HG03139 (cell line): ENCODE data around the gene AKR1E2.

ENCODE experiments used
- ATAC-seq: cut with Tn5 transposase; IDR thresholded peaks from one replicate; pipeline ENCODE4 v1.9.1; 2021; ENCODE audit not compliant: unreplicated experiment

AKR1E2 gene

DNA sequence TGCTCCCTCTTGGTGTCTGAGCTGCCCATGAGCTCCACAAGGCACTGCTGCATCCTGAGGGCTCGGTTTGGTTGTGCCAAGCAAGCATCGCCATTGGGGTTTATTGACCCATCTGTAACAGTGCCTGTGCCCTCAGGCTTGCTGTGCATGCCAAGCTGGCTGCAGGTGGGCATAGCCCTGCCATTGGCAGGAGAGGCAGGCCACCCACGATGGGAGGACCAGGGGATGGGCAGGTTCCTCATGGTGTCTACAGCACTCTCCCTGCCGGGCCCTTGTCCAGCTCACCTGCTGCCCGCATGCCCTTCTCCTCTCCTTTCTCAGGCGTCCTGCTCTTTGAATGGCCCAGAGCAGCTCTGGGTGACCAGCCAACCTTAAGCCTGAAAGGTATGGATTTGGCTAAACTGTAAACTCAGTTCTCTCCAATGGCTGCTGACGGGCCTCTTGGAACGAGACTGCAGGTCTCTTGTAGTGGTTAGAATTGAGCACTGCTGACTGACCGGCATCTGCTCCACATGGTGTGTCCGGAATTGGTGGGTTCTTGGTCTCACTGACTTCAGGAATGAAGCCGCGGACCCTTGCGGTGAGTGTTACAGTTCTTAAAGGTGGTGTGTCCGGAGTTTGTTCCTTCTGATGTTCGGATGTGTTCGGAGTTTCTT, 17.6 kb downstream of the AKR1E2 start:
- ATAC-seq = no peak

DNA sequence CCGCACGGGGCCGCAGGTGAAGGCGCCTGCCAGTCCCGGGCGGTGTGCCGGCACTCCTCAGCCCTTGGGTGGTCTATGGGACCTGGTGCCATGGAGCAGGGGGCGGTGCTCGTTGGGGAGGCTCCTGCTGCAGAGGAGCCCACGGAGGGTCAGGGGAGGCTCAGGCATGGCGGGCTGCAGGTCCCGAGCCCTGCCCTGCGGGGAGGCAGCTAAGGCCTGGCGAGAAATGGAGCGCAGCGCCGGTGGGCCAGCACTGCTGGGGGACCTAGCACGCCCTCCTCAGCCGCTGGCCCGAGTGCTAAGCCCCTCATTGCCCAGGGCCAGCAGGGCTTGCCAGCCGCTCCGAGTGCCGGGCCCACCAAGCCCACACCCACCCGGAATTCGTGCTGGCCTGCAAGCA, 18.9 kb downstream of the AKR1E2 start:
- ATAC-seq = no peak

DNA sequence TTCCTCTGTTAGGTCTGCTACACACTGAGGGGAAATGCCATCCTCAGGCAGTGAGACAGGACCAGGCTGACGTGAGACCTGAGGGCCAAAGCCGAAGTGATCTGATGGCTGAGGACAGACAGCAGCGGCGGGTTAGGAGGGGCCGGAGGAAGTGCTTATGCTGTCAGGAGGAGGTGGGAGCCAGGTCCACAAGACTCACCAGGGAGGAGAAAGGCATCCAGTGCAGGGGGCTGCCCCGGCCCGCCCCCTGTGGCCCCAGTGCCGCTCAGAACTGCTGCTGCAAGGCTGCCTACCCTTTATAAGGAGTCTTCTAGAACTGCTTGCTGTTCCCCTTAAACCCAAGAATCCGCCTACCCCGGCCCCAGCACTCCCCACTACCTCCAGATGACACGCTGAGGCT, 19.8 kb downstream of the AKR1E2 start:
- no peak for ATAC-seq

DNA sequence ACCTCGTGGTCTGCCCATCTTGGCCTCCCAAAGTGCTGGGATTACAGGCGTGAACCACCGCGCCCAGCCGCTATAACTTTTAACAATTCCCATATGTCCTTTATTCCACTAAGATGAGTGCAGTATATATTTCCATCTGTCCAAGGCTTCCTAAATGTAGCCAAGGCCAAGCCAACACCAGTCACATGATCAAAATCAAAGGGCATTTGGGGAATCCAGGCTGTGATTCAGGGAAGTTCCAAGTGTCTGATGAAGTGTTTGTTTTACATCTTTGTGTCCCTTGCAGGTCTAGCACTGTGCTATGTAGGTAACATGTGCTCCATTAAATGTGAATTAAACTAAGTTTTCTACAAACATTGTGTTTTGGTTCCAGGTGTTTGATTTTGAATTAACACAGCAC, 20.8 kb downstream of the AKR1E2 start:
- ATAC-seq = no peak

DNA sequence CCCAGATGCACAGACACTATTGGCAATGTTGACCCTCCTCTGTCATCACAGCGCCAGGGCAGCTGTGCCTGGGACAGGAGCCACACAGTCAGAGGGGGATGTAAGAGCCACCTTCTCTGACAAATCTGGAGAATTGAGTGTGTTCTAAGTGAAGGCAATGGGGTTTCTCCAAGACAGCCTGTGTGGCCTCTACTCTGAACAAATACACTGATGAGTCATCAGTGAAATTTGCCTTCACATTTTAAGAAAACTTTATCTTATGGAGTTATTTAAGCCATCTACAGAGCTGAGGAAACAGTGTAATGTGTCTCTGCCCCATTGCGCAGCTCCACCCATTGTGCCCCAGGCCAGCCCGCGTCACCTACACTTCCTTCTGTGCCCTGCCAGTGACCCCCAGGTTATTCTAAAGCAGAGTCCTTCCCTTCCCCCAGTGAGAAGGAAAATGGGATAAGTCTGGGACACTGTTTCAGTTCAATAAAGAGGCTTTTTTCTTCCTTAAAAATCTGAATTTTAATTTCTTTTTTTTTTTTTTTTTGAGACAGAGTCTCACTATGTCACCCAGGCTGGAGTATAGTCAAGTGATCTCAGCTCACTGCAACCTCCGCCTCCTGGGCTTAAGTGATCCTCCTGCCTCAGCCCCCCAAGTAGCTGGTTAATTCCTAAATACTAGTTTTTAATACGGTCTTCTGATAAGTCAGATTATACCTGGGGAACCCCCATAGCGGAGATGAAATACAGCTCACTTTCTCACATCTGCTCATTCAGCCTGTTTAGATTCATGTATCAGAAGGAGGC, 21.8 kb downstream of the AKR1E2 start:
- ATAC-seq = no peak

GRCh38 chr10:4848356-4849041, 22.5 kb downstream of the AKR1E2 start:
- ATAC-seq = no peak

GRCh38 chr10:4849042-4849402, 23.0 kb downstream of the AKR1E2 start:
- ATAC-seq = no peak

DNA sequence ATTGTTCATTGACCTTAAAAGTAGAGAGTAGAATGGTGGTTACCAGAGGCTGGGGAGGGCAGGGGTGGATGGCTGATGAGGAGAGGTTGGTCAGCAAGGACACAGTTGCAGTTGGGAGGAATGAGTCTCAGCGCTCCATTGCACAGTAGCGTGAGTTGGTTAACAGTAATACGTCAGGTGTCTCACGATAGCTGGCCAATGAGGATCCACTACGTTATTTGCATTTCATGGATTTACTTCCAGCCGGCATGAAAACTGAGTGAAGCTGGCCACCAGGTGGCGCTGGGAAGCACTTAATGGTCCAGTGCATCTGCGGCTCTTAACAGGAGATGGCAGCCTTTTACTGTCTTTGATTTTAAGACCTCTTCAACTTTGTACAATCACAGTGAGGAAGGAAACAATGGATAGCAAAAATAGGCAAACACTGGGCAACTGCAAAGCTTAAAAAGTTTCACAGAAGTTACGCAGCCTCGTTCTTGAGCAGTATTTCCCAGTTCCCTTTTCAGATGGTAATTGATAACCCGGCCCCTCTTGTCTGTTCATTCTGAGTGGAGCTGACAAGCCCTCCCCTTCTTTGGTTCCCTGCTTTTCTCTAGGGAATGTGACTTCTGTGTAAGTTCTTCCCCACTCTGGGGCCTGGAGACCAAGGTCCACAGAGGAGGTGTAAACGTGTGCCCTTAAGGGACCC, 23.7 kb downstream of the AKR1E2 start:
- peak; percentile 85 for ATAC-seq

DNA sequence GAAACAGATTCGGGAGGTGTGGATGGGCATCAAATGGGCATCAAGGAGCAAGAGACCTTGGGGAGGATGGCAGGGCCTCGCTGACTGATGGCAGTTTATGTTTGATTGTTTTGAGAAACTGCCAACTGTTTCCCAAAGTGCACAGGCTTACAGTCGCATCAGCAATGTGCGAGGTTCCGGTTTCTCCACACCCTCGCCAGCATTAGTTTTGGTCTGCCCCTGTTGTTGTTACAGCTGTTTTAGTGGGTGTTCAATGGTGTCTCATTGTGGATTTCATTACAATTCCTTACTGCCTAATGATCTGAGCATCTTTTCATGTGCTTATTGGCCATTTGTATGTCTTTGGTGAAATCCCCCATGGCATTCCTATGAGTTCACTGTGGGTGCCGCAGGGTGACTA, 24.4 kb downstream of the AKR1E2 start:
- no peak for ATAC-seq

GRCh38 chr10:4851176-4851575, 25.2 kb downstream of the AKR1E2 start:
- no peak for ATAC-seq

- no peak for ATAC-seq
These were observed 25.8 kb downstream of the AKR1E2 start for GRCh38 chr10:4851846-4852245.

DNA sequence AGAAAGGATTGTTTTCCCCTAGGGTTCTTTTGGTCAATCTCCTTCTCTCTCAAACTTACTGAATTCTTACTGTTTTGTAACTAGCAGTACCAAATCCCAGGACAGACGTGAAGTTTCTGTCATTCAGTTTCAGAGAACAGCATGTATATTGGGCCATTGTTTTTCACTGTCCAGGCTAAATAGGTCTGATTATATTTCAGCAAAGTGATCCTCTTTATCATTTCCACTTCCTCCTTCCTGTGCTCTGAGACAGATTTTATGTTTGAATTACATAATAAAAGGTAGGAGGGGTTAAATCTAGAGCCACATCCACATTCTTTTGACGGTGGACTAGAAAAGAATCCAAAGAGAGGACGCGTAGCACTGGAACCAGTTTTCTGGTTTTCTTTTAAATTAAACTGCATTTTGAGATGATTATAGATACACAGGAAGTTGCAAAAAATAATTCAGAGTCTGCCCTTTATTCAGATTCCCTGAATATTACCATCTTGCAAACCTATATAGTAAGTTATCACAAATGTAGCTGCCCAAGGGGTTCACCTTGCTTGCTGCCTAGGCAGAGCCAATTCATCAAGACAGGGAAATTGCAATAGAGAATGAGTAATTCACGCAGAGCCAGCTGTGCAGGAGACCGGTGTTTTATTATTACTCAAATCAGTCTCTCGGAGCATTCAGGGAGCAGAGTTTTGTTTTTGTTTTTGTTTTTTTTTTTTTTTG, 40.1 kb downstream of the AKR1E2 start:
- no peak for ATAC-seq

DNA sequence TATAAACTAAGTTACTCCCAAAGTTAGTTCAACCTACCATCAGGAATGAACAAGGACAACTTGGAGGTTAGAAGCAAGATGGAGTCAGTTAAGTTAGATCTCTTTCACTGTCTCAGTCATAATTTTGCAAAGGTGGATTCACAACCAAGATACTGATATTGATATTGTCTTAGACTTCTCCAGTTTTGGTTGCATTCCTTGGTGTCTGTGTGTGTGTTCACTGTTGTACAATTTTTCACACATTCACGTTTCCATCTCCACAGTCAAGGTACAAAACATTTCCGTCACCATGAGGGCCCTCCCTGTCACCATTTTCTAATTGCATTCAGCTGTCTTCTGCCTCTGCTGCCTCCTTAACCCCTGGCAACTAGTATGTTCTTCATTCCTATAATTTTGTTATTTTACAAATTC, 41.1 kb downstream of the AKR1E2 start:
- no peak for ATAC-seq

DNA sequence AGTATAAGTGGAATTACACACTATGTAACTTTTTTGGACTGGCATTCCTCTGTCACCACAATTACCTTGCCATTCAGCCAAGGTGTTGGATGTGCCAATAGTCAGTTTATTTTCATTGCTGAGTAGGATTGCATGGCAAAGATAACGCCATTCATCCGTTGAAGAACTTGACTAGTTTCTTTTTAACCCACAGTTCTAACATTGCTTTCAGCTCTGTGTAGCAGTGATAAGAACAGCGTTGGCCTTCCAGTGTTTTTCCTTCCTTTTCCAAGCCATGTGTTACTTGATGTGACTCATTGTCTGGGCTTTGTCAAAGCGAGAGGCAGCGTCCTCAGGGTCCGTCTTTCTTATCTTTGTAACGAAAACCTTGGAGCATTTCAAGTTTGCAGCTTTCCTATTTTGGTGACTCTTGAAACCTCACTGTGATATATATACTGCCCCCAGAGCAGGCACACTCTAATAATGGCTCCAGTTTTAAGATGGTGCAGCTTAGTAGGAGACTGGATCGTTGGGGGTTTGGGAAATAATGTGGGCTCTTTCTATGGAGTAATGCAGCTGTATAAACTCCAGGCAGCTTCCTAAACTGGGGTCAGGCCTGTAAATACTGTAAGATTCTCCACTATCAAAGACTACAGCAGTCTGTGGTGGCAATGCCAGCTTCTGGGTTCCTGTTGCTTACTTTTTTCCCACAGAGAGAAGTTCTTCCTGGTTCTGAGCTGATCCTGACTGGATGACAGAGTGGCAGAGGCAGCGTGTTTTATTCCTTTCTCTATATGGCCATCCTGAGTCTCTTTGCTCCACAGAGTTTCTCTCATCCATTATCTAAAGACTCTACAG, 41.7 kb downstream of the AKR1E2 start:
- no peak for ATAC-seq

DNA sequence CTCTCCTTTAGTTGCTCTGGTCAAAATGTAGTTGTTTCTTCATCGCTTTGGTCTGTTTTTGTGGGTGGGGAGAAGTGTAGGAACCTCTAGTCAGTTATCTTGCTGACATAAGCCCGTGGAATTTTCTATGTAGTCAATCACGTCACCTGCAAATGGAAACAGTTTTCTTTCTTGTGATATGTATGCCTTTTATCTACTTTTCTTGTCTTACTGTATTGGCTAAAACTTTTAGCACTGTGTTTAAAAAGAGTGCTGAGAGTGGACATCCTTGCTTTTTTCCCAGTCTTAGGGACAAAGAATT, 42.3 kb downstream of the AKR1E2 start:
- ATAC-seq = no peak

GRCh38 chr10:4882704-4883078, 56.7 kb downstream of the AKR1E2 start:
- ATAC-seq = no peak

DNA sequence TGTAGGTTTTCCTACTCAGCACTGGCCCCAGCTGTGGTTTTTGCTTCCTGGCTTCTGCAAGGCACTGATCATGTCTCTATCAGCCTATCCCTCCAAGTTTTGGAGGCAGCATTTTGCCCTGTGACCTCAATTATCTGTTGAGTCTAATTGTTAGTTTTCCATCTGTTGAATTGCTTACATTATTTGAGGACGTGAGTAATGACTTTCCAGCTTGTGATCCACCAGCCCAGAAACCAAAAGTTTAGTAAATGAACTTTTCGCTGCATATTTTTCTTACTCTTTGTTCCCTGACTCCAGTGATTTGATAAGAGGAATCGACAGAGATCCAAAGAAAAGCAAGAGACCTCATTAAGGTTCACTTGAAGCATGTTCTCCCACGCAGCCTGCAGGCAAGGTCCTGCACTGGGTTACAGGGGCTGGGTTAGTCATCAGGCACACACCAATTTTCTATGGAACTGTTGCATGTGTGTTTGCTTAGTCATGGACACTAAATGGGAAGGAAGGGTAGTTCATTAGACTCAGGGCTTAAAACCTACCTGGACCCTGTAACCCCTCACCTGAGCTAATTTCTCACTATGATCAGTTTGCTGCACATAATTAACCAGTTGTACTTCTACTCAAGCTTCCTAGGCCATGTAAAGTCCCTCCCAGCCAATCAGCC, 57.2 kb downstream of the AKR1E2 start:
- ATAC-seq = no peak

DNA sequence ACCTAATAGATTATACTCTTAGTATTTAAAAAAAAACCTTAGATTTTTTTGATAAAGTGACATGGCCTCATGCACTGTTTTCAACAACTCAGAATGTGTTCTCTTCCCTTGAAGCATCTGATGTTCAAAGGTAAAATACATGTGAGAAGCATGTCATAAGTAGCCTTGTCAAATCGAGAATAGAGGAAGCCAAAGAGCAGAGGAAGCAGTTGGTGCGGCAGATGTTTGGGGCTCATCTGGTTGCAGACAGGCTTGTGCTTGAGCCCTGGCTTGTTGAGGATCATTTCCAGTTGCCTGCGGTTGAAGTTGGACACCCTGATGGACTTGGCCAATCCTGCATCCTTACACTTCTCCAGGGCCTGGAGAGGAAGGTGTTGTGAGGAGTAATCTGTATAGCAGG, 59.2 kb downstream of the AKR1E2 start:
- ATAC-seq = no peak

- ATAC-seq = no peak
These were observed 61.5 kb downstream of the AKR1E2 start for GRCh38 chr10:4887501-4887900.

DNA sequence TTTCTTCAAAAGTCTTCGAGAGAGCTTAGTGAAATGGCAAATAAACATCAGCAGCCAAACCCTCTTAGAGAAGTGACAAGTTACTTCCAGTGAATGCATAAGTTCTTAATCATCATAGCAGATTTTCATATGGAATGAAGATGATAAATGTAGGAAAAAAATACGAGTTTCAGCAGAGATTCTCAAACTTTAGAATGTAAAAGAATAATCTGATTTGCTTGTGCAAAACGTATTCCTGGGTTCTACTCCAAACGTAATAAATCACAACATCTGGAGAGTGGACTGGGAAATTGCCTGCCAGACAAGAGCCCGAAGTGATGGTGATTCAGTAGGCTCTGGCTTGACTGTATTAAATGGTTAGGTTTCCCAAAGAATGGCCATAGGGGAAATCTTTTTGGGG, 62.2 kb downstream of the AKR1E2 start:
- ATAC-seq = no peak
